ENCODE results near the gene TMPRSS3.

DNA sequence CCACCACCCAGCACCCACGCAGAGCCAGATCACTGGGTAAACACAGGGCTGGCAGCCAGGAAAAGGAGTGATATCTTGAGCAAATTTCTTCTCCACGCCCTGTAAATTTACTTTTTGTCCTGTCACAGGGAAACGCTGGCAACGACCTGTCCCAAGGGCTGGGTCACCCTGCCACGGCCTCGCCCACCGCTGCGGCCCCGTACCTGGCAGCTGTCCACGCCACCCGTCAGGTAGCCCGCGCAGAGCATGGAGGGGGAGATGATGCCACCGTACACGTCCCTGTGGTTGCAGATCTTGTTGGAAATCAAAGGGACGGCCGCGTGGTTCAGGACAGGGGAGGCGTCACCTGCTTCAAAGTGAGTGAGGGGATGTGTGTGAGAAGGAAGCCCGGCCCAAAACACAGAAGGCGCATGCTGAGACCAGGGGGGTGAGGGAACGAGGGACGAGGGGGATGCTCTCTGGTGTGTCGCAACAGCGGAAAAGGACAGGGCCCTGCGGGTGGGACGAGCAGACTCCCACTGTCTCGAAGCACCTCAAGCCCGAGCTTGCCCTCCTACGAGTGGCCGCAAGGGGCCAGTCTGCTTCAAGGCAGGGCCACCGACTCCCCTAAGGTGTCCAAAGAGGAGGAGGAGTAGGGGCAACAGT lies 19.4 kb downstream of the TMPRSS3 start:
- TF ChIP-seq, protein P1, sequence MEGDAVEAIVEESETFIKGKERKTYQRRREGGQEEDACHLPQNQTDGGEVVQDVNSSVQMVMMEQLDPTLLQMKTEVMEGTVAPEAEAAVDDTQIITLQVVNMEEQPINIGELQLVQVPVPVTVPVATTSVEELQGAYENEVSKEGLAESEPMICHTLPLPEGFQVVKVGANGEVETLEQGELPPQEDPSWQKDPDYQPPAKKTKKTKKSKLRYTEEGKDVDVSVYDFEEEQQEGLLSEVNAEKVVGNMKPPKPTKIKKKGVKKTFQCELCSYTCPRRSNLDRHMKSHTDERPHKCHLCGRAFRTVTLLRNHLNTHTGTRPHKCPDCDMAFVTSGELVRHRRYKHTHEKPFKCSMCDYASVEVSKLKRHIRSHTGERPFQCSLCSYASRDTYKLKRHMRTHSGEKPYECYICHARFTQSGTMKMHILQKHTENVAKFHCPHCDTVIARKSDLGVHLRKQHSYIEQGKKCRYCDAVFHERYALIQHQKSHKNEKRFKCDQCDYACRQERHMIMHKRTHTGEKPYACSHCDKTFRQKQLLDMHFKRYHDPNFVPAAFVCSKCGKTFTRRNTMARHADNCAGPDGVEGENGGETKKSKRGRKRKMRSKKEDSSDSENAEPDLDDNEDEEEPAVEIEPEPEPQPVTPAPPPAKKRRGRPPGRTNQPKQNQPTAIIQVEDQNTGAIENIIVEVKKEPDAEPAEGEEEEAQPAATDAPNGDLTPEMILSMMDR (IDR thresholded peaks at IDR 0.05; ENCODE audit: insufficient read depth, low read length, poor library complexity, severe bottlenecking) = no peak
- no peak for TF ChIP-seq EZH2phosphoT487 (conservative IDR thresholded peaks at IDR 0.05; ENCODE audit: low read length)

Measured in SU-DHL-6 (cell line).